H1 (cell line): ENCODE results near the gene SHC3.

Source experiments
- FOSL1 ChIP-seq: IDR thresholded peaks from 2 replicates; pipeline ENCODE4 v1.6.1; 2011; ENCODE audit warnings: mild to moderate bottlenecking, low read depth, low read length, moderate library complexity; ENCODE audit not compliant: insufficient read depth
- MAFK ChIP-seq: IDR thresholded peaks from 2 replicates; pipeline ENCODE4 v1.6.1; 2012; ENCODE audit warnings: low read depth, mild to moderate bottlenecking, improper control_type of control experiment, low read length
- POLR2AphosphoS5 ChIP-seq: IDR thresholded peaks from 2 replicates; pipeline ENCODE4 v1.6.1; 2011; ENCODE audit warnings: low read depth, low read length
- TBP ChIP-seq: IDR thresholded peaks from 2 replicates; pipeline ENCODE4 v1.6.1; 2011; ENCODE audit warnings: low read depth, low read length, improper control_type of control experiment
- ZNF274 ChIP-seq: IDR thresholded peaks from 2 replicates; pipeline ENCODE4 v1.7.0; 2012; ENCODE audit warnings: low read length, borderline replicate concordance; ENCODE audit errors: extremely low read depth
- TF ChIP-seq, protein P1 (sequence below), 3 experiments: IDR thresholded peaks; 1 replicate in 2 of 3; 2 replicates in 1 of 3; pipeline versions ENCODE4 v1.5.1 to v1.6.1; 2011; ENCODE audit warnings: low read length in 3 of 3, mild to moderate bottlenecking in 3 of 3, inconsistent platforms in 2 of 3, low read depth in 1 of 3, moderate library complexity in 1 of 3; ENCODE audit not compliant: insufficient read depth in 1 of 3; ENCODE audit errors: control extremely low read depth in 1 of 3

DNA sequence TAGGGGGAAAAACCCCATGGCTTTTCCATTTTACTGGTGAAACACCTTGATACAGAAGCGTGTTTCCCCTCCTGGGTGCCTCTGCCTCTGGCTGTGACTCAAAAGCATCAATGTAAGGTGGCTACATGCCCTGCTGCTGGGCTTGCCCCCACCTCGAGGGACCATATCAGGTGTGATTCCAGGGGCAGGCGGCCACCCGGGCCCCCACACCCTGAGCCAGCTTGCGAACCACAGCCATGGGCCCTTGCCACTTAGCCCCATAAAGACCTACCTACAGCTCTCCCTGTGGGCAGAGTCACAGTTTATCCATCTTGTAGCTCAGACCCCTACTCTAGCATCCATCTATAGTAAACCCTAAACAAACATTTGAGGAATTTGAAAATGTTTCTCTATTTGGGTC, 10.8 kb downstream of the SHC3 start:
- TF ChIP-seq, protein P1, sequence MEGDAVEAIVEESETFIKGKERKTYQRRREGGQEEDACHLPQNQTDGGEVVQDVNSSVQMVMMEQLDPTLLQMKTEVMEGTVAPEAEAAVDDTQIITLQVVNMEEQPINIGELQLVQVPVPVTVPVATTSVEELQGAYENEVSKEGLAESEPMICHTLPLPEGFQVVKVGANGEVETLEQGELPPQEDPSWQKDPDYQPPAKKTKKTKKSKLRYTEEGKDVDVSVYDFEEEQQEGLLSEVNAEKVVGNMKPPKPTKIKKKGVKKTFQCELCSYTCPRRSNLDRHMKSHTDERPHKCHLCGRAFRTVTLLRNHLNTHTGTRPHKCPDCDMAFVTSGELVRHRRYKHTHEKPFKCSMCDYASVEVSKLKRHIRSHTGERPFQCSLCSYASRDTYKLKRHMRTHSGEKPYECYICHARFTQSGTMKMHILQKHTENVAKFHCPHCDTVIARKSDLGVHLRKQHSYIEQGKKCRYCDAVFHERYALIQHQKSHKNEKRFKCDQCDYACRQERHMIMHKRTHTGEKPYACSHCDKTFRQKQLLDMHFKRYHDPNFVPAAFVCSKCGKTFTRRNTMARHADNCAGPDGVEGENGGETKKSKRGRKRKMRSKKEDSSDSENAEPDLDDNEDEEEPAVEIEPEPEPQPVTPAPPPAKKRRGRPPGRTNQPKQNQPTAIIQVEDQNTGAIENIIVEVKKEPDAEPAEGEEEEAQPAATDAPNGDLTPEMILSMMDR (IDR thresholded peaks at IDR 0.05; ENCODE audit: control extremely low read depth in 1 of 3, insufficient read depth in 1 of 3, low read depth in 1 of 3, low read length in 3 of 3): no peak
- no peak for TF ChIP-seq TBP
- TF ChIP-seq POLR2AphosphoS5: no peak
- no peak for TF ChIP-seq FOSL1
- TF ChIP-seq MAFK: no peak
- TF ChIP-seq ZNF274: no peak
